ENCODE data around the gene SORCS3. TPM values are rescaled to one million over a fixed set of nuclear protein-coding genes. Genes with fewer than 3 reads are reported as not detected.

The SORCS3 gene
- total RNA-seq, 1 experiment from 2014 or later = not detected

DNA sequence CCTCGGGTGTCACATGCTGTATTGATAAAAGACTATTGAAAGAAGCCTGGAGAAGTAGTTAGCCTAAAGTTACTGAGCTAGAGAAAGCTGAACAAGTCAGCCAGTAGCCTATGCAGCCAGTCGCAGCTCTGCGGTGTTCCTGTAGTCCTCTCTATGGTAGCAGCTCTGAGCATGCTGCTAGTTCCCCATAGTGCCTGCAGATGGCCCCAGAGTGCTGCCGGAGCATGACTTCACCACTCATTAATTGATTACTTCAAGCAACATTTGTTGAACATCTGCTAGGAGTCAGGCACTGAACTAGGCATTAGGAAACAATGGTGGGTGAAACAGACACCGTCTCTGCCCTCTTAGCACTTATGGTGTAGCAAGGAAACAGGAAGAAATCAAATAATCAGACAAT, 422.7 kb downstream of the SORCS3 start:
- DNase-seq (ENCODE audit: extremely low read depth, low read depth) = no peak

DNA sequence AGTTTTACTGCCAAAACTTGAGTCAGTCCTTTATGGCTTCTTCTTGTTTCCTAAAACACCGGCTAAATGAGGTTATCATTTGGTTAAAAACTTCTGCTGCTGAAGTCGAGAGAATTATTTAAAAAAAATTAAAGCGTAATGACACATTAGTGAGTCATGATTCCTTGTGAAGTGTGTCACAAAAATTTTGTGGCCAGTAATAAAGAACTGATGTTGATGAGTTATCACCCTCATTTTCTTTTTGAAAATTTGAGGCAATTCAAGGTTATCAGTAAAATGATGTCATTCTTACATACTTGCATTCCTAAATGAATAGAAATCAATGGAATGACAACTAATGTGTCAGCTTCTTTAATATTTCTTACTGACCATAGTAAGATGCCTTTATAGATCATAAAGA, 427.4 kb downstream of the SORCS3 start:
- no peak for DNase-seq (ENCODE audit: extremely low read depth, low read depth)

DNA sequence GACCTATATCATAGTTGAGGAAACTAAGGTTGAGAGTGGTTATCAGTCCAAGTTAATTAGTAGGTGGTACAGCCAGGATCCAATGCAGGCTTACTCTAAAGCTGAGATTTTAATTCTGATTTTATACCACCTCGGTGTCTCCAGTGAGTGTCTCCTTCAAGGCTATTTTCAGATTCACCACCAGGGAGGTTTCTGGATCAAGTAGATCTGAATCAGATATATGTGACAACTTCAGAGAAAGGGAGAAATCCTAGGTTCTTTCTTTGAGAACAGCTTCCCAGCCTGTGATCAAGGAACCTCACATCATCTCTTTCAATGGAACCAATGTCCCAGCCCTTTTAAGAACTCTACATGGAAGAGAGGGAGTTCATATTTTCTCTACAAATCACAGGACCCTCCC, 429.2 kb downstream of the SORCS3 start:
- DNase-seq (ENCODE audit: extremely low read depth, low read depth) = no peak

DNA sequence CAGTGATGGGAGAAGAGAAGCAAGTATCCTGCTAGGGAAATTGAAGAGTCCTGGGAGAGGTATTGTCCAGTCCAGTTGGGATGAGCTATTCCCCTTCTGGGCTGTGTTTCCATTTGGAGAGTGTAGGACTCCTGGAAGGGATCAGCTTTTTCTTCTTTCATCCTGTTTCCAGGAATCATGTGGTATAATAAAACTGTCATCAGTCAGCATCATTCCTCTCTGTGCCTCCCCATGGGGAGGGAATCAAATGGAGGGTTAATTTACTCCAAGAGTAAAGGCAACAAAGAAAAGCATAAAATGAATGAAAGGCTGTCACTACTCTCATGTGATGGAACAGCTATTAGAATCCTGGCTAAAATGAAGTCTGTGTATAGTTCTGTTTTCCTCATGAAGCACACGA, 429.9 kb downstream of the SORCS3 start:
- no peak for DNase-seq (ENCODE audit: extremely low read depth, low read depth)

DNA sequence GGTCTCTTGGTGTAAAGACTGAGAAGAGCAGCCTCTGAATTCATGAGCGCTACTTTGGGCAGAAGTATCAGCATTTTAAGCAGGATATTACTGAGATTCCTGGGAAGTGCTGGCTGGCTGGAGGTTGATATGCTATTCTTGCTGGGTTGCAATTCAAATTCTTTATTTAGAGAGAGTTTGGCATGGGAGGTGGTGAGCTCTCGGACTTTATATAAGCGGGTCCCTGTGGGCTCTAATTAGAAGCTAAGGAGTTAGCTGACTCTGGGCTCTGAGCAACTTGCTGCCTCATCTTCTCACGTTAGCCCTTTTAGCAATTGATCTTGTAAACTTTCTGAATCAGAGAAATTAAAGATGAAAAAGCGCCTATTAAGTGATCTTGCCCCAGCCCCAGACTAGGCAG, 430.9 kb downstream of the SORCS3 start:
- DNase-seq (ENCODE audit: extremely low read depth, low read depth) = no peak

DNA sequence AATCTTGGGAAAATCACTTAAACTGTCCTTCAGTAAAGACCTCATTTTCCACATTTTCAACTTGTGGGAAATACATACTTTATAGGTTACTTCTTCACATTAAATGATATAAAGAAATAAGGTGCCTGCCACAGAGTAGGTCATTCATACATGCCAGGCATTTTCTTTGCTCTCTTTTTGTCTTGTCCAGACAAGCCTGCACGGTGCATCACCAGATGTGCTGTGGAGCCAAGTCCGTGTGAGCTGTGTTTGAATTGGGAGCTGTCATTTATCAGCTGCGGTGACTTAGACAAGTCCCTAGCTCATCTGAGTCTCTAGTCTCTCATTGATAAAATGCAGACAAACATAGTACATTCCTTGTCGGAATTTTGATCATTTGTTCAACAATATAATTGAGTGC, 432.9 kb downstream of the SORCS3 start:
- no peak for DNase-seq (ENCODE audit: extremely low read depth, low read depth)

DNA sequence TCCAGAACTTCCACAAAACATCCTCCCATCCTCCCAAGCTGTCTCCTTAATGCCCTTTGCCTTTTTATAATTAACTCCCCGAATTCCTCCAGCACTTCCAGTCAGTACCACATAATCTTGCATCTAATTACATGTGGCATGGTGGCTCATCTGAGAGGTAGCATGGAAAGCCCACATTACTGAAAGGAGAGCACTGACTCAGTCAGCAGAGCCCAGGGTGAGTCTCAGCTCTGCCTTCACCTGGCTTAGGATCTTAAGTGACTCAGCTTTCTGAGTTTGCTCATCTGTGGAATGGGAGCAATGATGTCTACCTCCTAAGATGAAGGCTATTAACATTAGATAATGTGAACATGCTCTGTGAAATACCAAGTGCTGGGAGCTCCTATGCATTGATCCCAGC, 433.9 kb downstream of the SORCS3 start:
- no peak for DNase-seq (ENCODE audit: extremely low read depth, low read depth)

DNA sequence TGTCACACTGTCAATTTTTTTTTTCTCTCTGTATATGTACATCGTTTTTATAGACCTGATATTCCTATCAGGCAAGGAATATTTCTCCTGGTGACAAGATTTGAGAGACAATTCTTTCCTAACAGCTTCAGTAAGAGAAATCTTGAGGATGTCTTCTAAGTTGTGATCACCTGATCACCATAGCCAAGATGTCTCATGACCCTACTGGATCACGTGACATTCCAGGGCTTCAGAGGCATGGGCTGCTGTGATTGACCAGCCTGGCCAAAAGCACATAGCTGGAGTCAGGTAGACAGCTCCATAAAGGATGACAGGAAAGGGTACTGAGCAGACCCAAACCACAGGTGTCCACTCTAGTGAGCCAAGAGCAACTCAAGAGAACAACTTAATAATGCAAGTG, 444.9 kb downstream of the SORCS3 start:
- DNase-seq (ENCODE audit: extremely low read depth, low read depth) = no peak

DNA sequence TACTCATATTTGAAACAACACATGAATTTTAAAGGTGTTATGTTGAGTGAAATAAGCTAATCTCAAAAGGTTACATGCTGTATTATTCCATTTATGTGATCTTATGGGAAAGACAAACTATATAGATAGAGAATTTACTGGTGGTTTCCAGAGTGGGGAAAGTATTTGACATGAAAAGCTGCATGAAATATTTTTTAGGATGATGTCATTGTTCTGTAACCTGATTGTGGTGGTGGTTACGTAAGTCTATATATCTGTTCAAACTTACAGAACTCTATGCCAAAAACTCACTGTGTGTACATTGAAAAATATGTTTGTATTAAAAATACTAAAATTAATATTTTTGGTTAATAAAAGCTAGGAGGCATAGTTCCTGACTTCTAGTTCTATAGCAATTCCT, 453.0 kb downstream of the SORCS3 start:
- no peak for DNase-seq (ENCODE audit: extremely low read depth, low read depth)

DNA sequence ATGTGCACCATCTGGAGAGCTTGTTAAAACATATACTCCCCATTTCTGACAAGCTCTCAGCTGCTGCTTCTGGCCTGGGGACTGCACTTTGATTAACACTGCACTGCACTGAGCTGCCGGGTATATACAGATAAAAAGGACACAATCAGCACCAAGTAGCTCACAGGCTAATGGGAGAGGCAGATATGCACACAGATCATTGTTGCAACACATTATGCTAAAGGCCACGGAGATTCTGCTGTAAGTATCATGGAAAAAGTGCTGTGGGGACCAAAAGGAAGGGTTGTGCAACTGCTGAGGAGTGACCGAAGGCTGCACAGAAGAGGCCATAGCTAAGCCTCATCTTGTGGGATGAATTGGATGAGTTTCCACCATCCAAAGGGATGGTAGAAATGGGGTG, 455.2 kb downstream of the SORCS3 start:
- DNase-seq (ENCODE audit: extremely low read depth, low read depth) = no peak

DNA sequence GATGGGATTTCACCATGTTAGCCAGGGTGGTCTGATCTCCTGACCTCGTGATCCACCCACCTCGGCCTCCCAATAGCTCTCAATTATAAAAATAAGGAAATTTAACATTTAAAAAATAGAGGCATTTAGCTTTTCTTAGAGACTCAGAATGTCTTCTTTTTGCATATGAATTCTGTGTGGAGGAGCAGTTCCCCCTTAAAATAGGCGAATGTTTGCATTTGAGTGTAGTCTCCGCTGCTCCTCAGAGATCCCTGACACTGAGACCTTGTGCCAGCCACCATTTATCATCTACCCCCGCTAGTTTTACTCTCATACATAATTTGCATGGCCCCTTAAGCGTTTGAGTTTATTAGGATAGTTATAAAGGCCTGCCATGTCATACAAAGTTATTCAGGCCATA, 461.9 kb downstream of the SORCS3 start:
- DNase-seq (ENCODE audit: extremely low read depth, low read depth) = no peak

DNA sequence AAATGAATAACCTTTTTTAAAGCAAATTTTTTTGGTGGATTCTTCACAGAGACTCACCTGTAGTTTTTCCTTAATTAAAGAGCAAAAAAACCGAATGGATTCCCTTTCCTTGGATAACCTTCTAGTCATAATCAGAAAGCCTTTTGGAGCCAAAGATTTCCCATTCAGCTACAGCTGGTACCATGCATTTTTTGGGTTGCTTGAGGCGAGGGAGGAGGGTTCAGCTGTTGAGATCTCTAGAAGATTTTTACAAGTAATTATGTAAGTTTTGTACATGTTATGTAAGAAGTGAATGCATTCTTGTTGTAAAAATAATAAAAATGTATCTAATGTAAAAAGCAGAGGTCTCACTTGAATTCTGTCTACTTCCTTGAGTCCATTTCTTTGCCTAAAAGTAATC, 463.2 kb downstream of the SORCS3 start:
- DNase-seq (ENCODE audit: extremely low read depth, low read depth) = no peak

DNA sequence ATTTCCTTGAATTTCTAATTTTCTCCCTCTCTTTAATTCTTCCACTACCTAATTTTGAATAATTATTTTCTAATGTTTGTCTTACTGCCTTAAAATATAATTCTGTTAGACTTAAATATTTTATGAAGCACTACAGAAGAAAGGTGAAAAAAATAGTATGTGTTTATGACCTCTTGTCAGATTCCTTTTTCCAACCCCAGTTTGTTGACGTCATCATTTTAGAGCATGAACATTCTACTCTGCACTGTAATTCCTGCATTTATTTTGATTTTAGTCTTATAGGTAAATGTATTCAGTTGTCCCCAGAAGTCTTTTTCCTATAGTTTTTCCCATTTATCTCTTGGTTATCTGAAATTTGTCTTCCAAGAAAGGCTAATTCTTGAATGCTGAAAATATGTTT, 468.1 kb downstream of the SORCS3 start:
- no peak for DNase-seq (ENCODE audit: extremely low read depth, low read depth)

DNA sequence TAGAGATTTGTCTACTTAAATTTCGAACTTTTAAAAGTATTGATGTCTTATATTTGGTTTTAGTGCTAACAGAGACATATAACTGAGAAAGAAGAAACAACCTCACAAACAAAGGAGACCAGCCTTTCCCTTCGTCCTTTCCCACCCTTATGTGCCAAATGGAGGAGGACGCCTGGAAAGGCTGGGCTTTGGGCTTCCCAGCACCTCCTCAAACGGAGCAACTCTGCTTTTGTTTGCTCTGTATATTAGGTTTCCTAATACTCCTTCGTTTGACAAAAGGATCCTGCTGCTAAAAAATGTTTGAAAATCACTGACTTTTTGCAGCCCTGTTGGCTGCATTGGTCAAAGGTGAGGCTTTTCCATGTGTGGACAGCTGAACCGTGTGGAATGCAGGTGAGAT, 471.8 kb downstream of the SORCS3 start:
- no peak for DNase-seq (ENCODE audit: extremely low read depth, low read depth)

DNA sequence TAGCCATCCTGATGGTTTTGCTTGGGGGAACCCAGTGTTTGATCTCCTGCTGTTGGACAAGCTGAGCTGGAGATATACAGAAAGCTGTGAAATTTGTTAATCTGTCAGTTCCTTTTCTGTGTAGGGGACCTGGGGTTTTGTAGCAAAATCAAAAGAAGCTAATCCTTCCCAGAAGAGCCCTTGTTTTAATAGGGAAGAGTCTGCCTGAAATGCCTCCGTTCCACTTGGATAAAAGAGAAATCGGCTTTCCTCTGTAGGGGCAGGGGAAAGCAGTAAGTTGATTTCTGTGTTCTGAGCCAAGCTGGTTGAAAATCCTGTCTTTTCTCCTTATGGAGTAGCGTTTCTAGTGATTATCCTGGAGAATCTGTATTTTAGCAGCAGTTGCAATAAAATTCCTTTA, 472.6 kb downstream of the SORCS3 start:
- no peak for DNase-seq (ENCODE audit: extremely low read depth, low read depth)

DNA sequence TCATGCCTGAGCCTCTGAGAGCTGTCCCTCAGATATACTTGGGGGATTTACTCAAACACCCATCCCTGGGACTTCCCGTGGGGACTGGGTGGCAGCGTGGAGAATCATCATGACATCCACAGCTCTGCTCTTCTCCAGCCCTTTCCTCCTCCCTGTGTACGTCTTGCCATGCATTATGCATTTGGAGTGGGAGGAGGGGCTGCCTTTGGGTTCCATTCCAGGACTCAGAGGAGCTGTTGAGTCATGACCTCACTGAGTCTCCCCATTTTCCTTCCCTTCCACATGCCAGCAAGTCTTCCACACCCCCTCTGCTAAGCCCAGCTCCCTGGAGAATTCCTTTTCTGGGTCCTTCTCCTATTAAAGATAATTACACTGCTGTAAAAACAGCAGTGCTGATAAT, 480.7 kb downstream of the SORCS3 start:
- no peak for DNase-seq (ENCODE audit: extremely low read depth, low read depth)

DNA sequence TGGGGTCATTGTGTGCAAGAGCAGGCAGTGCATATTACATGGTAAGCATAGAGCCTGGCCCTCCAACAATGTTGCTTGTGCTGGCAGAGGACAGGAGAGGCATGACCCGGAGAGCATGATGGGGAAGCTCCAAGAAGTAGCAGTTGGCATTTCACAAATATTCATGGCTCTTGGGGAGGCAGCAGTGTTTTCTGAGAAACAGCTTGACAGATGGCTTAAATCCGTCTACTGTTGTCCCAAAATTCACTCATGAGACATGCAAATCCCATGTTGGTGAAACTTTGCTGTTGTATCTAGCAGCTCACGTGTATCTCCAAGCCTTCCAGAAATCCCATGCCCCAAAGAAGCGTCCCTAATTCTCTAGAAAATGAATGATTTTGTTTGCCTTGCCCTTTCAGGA, 487.0 kb downstream of the SORCS3 start:
- DNase-seq (ENCODE audit: extremely low read depth, low read depth) = no peak

DNA sequence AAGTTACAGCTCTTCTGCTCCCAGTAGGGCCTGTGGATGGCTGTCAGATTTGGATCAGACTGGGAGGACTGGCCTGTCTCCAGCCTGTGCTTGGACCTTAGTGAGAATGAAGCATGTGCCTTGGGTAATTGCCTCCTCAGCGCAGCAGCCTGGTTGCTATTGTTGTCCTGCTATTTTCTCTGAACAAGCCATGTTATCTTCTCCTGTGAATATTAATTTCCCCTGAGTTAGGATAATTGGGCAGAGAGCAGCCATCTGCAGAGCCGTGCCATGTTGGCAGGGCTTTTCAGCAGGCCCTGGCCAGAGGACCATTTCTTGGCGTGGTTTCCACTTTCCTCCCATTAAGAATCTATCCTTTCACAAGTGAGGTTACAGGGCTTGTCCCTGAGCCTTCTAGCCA, 497.3 kb downstream of the SORCS3 start:
- DNase-seq (ENCODE audit: extremely low read depth, low read depth) = no peak

DNA sequence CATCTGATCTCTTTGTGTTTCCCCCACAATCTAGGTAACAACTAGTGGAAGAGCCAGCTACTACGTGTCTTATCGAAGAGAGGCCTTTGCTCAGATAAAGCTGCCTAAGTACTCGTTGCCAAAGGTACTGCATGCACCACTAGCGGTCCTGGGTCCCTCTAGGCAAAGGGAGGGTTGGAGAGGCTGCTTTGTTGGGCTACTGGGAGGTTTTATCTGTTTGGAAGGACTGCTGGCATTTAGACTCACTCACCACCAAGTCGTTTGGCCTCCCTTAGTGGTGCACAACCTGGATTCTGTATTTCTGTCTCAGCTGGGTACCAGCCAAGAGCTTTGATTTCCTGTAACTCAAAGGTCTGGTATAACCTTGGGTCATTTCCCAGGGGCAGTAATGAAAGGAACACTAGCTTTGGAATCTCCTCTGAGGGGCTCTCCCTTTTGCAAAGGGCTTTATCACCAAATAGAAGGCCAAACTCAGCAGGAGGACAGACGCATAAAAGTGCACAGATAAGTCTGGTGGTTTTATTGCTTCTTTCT, 498.3 kb downstream of the SORCS3 start:
- no peak for DNase-seq (ENCODE audit: extremely low read depth, low read depth)

DNA sequence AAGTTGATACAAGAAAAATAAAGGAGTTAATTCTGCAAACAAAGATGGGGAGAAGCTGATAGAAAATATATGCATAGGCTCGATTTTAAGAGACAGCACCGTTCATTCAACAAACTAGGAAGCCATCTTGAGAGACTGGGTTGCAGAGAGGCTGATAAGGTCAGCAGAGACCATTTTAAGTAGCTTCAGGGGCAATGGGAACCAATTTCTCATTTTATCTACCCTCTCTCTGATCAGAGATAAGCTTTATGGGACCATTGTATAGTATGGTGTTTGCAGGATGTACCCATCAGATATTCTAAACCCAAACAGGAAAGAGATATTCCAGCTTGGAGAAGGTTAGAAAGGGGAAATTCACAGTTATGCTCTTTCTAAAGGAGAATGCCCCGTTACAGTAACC, 499.5 kb downstream of the SORCS3 start:
- no peak for DNase-seq (ENCODE audit: extremely low read depth, low read depth)

DNA sequence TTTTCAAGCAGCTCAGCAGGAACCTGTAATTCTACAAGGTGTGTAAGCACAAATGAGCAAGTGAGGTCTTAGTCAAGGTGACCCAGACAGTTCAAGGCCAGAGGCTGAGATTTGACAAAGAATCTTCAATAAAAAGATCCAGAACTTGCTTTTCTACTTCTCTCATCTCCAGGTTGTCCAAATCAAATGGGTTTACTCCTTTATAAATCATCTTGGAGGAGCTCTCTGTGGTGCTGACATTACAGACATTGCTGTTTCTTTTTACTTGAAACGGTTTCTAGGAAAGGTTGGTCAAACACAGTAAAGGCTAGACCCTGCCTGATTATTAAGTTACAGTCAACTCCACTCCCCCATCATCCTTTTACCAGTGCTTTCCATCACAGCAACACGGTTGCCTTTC, 504.6 kb downstream of the SORCS3 start:
- DNase-seq (ENCODE audit: extremely low read depth, low read depth) = no peak

DNA sequence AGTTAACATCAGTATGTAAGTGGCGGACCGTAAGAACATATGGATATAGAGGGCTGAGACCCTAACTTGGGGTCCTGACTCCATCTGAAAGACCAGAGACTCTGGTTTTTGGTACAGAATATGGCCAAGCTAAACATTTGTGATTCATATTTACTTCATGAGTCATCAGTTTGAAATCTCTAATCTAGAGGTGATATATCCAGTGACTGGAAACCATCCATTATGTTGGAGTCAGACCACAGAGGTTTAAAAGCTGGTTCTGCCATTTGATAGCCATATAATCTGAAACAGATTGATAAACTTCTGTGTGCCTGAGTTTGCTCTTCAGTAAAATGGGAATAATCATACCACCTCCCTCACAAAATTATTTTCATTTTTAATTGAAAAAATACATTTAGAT, 505.3 kb downstream of the SORCS3 start:
- DNase-seq (ENCODE audit: extremely low read depth, low read depth) = no peak

DNA sequence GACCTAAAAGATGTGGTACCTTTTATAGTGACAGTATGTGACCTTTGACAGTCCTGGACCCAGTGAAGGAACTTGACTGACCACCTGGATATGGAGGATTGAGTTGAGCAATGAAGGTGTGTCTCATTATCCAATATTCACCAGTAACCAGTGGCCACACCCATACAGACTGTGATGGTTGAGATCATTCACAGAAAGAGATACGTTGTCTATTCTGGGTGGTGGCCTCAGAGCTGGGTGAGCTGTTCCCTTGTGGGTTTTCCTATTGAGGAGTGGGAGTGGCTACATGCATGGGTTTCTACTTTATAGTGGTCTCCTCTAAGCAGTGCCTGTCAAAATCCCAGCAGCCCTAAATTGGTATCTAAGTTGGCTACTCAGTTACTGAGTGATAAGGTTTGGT, 507.4 kb downstream of the SORCS3 start:
- no peak for DNase-seq (ENCODE audit: extremely low read depth, low read depth)

DNA sequence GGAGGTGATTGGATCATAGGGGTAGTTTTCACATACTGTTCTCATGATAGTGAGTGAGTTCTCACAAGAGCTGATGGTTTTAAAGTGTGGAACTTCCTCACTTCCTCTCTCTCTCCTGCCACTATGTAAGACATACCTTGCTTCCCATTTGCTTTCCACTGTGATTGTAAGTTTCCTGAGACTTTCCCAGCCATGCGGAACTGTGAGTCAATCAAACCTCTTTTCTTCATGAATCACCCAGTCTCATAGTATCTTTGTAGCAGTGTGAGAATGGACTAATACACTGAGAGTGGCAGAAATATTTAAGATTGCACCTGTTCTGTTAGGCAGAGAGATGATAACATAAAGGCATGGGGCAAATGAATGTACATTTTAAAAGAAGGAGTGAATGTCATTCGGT, 507.8 kb downstream of the SORCS3 start:
- DNase-seq (ENCODE audit: extremely low read depth, low read depth) = no peak
